ENCODE measurements around the gene NLRP8. TPM values are rescaled to one million over a fixed set of nuclear protein-coding genes. Genes with fewer than 3 reads are reported as not detected.
A peak's percentile ranks its signal among the peaks of the same experiment; 100 is the strongest.
"Not testable (repeated sequence)": the region's sequence is repeated elsewhere in the genome, so short reads cannot be mapped to it uniquely, and the experiment has no call there.

The NLRP8 gene
- total and polyA plus RNA-seq, 2 experiments from 2014 or later: not detected

DNA sequence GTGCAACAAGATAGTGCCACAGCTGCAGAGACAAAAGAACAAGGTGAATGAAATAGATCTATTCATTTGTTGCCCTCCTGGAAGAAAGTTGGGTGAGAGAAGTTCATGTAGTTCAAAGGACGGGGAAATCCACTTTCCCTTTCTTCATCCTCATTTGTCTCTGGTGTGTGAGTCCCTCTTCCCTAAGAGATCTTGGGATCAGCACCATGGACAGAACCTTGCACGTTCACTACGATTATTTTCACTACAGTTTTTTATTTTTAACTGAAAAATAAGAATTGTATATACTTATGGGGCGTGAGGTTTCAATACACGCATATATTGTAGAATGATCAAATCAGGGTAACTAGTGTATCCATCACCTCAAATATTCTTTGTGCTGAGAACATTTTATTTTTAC lies 68.1 kb downstream of the NLRP8 start:
- ATAC-seq: no peak
- no peaks in the 10 kb centered on the region for H3K9me2 ChIP-seq (ENCODE audit: insufficient read depth)
- H3K9me3 Mint-ChIP-seq: peaks cover 93% of the 10 kb centered on the region

DNA sequence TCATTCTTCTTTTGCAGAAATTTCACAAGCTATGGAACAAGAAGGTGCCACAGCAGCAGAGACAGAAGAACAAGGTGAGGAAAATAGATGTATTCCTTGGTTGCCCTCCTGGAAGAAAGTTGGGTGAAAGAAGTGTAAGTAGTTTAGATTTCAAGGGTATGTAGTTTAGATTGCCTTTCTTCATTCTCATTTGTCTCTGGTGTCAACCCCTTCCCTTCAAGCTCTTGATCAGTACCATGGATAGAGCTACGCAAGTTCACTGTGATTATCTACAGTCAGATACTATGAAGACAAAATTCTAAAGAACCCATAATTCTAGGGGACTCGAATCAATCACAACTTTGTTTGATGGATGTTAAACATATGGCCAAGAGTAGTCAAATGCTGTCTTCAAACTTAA lies 71.7 kb downstream of the NLRP8 start:
- H3K9me2 ChIP-seq (ENCODE audit: insufficient read depth); H3K4me2 ChIP-seq; ATAC-seq; H3K4me1 ChIP-seq (ENCODE audit: insufficient read depth); H3K27ac ChIP-seq (ENCODE audit: low read depth); DNase-seq (ENCODE audit: low spot score); H3K4me3 ChIP-seq; H3K27me3 Mint-ChIP-seq (ENCODE audit: insufficient read depth, low read depth, poor library complexity); H2AFZ ChIP-seq; H3F3A ChIP-seq (replicated peaks; ENCODE audit: low read depth); H3K4me3 Mint-ChIP-seq; H3K27ac Mint-ChIP-seq; H3K79me2 ChIP-seq (replicated peaks; ENCODE audit: insufficient read depth); H3K36me3 ChIP-seq (ENCODE audit: insufficient read depth); H3K4me1 Mint-ChIP-seq; H4K20me1 ChIP-seq (replicated peaks; ENCODE audit: insufficient read depth); H3K27me3 ChIP-seq (ENCODE audit: insufficient read depth): not testable (repeated sequence)
- peaks cover 92% of the 10 kb centered on the region for H3K9me3 Mint-ChIP-seq
- peaks cover 23% of the 10 kb centered on the region for H3K36me3 Mint-ChIP-seq (ENCODE audit: low read depth)

More for the DNA sequence above, 68.1 kb downstream of the NLRP8 start:
- Histone ChIP-seq H3K27me3 (ENCODE audit: insufficient read depth) (no peaks in the 10 kb centered on the region), H2AFZ (no peak overlapping the region), H3K4me2 (no peak overlapping the region), H3K4me1 (ENCODE audit: insufficient read depth) (no peaks in the 10 kb centered on the region), H3K27ac (ENCODE audit: low read depth) (no peak overlapping the region), H3K79me2 (replicated peaks; ENCODE audit: insufficient read depth) (no peaks in the 10 kb centered on the region), H3K4me3 (no peak overlapping the region), H3K36me3 (ENCODE audit: insufficient read depth) (0 out of 2 replicates have a peak, but pooled peaks cover 6% of the 10 kb centered on the region), H4K20me1 (replicated peaks; ENCODE audit: insufficient read depth) (no peaks in the 10 kb centered on the region), H3F3A (replicated peaks; ENCODE audit: low read depth) (no peaks in the 10 kb centered on the region)
- Mint-ChIP-seq H3K27ac (no peak overlapping the region), H3K4me3 (no peak overlapping the region), H3K4me1 (no peaks in the 10 kb centered on the region), H3K36me3 (ENCODE audit: low read depth) (peaks cover 21% of the 10 kb centered on the region), H3K27me3 (ENCODE audit: insufficient read depth, low read depth, poor library complexity) (peaks cover 5% of the 10 kb centered on the region)
- TF ChIP-seq JUNB (IDR thresholded peaks at IDR 0.05; ENCODE audit: unreplicated experiment) (no peak), REST (IDR thresholded peaks at IDR 0.05; ENCODE audit: unreplicated experiment) (peak; percentile 39)
- DNase-seq (ENCODE audit: low spot score): peak; percentile 1

DNA sequence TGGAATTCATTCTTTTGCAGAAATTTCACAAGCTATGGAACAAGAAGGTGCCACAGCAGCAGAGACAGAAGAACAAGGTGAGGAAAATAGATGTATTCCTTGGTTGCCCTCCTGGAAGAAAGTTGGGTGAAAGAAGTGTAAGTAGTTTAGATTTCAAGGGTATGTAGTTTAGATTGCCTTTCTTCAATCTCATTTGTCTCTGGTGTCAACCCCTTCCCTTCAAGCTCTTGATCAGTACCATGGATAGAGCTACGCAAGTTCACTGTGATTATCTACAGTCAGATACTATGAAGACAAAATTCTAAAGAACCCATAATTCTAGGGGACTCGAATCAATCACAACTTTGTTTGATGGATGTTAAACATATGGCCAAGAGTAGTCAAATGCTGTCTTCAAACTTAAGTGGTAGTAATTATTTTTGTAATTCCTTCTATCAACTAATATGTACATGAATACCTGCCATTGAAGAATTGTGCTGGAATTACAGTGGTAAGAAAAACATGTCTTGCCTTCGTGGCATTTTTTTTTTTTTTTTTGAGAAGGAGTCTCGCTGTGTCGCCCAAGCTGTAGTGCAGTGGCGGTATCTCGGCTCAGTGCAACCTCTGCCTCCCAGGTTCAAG lies 72.8 kb downstream of the NLRP8 start:
- H3K4me1 Mint-ChIP-seq; H3K27ac Mint-ChIP-seq; H3K4me1 ChIP-seq (ENCODE audit: insufficient read depth); H3K27me3 Mint-ChIP-seq (ENCODE audit: insufficient read depth, low read depth, poor library complexity); H3K4me2 ChIP-seq; H3K27ac ChIP-seq (ENCODE audit: low read depth); H3K36me3 ChIP-seq (ENCODE audit: insufficient read depth); ATAC-seq; H3K9me2 ChIP-seq (ENCODE audit: insufficient read depth); DNase-seq (ENCODE audit: low spot score); H2AFZ ChIP-seq; H3F3A ChIP-seq (replicated peaks; ENCODE audit: low read depth); H4K20me1 ChIP-seq (replicated peaks; ENCODE audit: insufficient read depth); H3K79me2 ChIP-seq (replicated peaks; ENCODE audit: insufficient read depth); H3K4me3 Mint-ChIP-seq; H3K27me3 ChIP-seq (ENCODE audit: insufficient read depth); H3K4me3 ChIP-seq: not testable (repeated sequence)
- peaks cover 91% of the 10 kb centered on the region for H3K9me3 Mint-ChIP-seq
- H3K36me3 Mint-ChIP-seq (ENCODE audit: low read depth): peaks cover 23% of the 10 kb centered on the region
